GM10248 (cell line): ENCODE results near the gene BCAS1.

Source experiments
- CTCF ChIA-PET: fragments of 300-600 bp; sonication (Branson Sonifier 250); formaldehyde crosslinking; extraction: SDS; loops from one replicate; lab custom pipeline; 2021; ENCODE audit warnings: antibody characterized with exemption; lab: Yijun Ruan, JAX
- POLR2A ChIA-PET: fragments of 350-650 bp; sonication (Branson Sonifier 250); formaldehyde crosslinking; extraction: SDS; loops from one replicate; lab custom pipeline; 2020; ENCODE audit warnings: antibody characterized with exemption; lab: Yijun Ruan, JAX
- DNase-seq: peaks from one replicate; pipeline ENCODE4 v3.0.0; 2012; ENCODE audit errors: extremely low spot score
- CTCF ChIP-seq: IDR thresholded peaks from 2 replicates; pipeline ENCODE4 v1.5.1; 2012; ENCODE audit warnings: mild to moderate bottlenecking, low read depth; ENCODE audit errors: extremely low read depth, missing control alignments, control extremely low read depth

BCAS1 gene

GRCh38 chr20:54091120-54091480, 20.7 kb upstream of the BCAS1 start:
- POLR2A ChIA-PET, result no interaction called here
- CTCF ChIA-PET, result interaction anchor here (0.9 to 4.0 kb wide), 6 partner anchors 10 to 678 kb away, joined by 3 to 22 read pairs (median 6); no protein-coding TSS in a partner anchor
- no peak for DNase-seq
- no peak for TF ChIP-seq CTCF

GRCh38 chr20:54090230-54091119, 20.1 kb upstream of the BCAS1 start:
- POLR2A ChIA-PET, result no interaction called here
- CTCF ChIA-PET, result interaction anchor here (0.9 to 4.0 kb wide), 6 partner anchors 11 to 678 kb away, joined by 3 to 22 read pairs (median 6); no protein-coding TSS in a partner anchor
- no peak for DNase-seq
- TF ChIP-seq CTCF, result no peak

- no peak for TF ChIP-seq CTCF
- no peak for DNase-seq
- POLR2A ChIA-PET, result no interaction called here
- CTCF ChIA-PET, result no interaction called here
These were observed 18.0 kb upstream of the BCAS1 start for GRCh38 chr20:54088430-54088829.

- ChIA-PET POLR2A (no interaction called here), CTCF (interaction anchor here (1.0 to 1.8 kb wide), 3 partner anchors 13 to 109 kb away, joined by 3 to 4 read pairs (median 3); no protein-coding TSS in a partner anchor)
- DNase-seq, result no peak
- TF ChIP-seq CTCF, result no peak
These were observed 16.2 kb upstream of the BCAS1 start for GRCh38 chr20:54086507-54087039.

DNA sequence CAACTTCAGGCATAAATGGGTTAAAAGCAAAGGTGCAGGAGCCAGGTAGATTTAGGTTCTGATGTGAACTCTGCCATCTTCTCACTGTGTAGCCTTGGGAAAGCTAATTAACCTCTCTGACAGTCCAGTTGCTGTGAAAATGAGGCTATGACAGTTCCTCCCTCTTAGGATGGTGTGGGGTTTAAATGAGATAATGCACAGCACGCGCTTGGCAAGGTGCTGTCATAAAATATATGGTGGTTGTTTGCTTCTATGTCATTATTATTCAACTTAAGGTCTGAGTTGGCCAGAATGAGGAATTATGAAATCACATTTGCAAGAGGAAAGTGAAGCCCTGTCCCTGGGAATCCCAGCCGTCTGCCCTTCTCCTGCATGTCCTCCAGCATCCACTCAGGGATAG, 15.5 kb upstream of the BCAS1 start:
- TF ChIP-seq CTCF, result no peak
- DNase-seq, result no peak
- ChIA-PET POLR2A (no interaction called here), CTCF (interaction anchor here (1.0 to 1.2 kb wide), 2 partner anchors 18 to 110 kb away, joined by 3 read pairs; no protein-coding TSS in a partner anchor)

DNA sequence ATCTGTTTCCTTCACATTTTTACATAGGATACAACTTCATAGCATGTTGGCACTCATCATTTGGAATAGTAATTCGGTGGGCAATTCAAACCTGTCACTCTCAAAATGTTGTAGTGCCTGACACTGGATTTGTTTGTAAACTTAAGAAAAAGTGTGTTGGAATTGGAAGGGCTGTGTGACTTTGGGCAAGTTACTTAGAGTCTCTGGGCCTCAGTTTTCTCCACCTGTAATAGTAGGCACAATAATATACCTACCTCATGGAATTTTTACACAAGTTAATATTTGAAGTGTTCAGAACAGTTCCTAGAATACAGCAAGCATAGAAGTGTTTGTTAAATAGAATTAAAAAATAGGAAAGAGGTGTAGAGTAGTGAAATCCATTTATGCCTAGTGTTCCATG, 15.0 kb upstream of the BCAS1 start:
- DNase-seq, result no peak
- TF ChIP-seq CTCF, result no peak
- ChIA-PET CTCF (interaction anchor here (0.7 to 1.8 kb wide), 4 partner anchors 10 to 114 kb away, joined by 3 to 5 read pairs (median 3); no protein-coding TSS in a partner anchor), POLR2A (no interaction called here)
